Hematopoietic multipotent progenitor cell (in vitro differentiated cells): ENCODE measurements around the gene FOLR3. TPM values are rescaled to one million over a fixed set of nuclear protein-coding genes. Genes with fewer than 3 reads are reported as not detected.
"Not testable (repeated sequence)": the region's sequence is repeated elsewhere in the genome, so short reads cannot be mapped to it uniquely, and the experiment has no call there.

Source experiments
- DNase-seq, 3 donors: peaks; one replicate each; pipeline ENCODE4 v3.0.0-alpha.2; 2011 to 2015; ENCODE audit warnings: low read depth in 2 of 3, low spot score in 2 of 3
- total RNA-seq: library from RNA; depleted of rRNA; stranded (reverse); fragments of >200 nt; gene quantifications from one replicate; pipeline ENCODE4 v1.2.3, GENCODE V29; 2012

Gene FOLR3
- not detected for total RNA-seq

- DNase-seq: not testable (repeated sequence)
Observed at GRCh38 chr11:72135473-72135872, at the start of gene FOLR3. Gene FOLR3, plus strand, starts transcription at chr11:72135725. Its CDS starts 228 bp downstream, at chr11:72135953.

- no peak for DNase-seq
Observed at GRCh38 chr11:72088076-72088808, 47.3 kb upstream of the FOLR3 start.

- peak; percentile 48 to 93 (median 86) for DNase-seq
Observed at GRCh38 chr11:72091292-72091691, 44.2 kb upstream of the FOLR3 start.

- no peak for DNase-seq
Observed at GRCh38 chr11:72098741-72099140, 36.8 kb upstream of the FOLR3 start.

GRCh38 chr11:72100009-72100408 lies 35.5 kb upstream of the FOLR3 start:
- no peak for DNase-seq

GRCh38 chr11:72100462-72100861 lies 35.1 kb upstream of the FOLR3 start:
- peak in 2 of 3 donors; percentile 94 to 95 for DNase-seq

GRCh38 chr11:72102162-72102561 lies 33.4 kb upstream of the FOLR3 start:
- no peak for DNase-seq

- DNase-seq: no peak
Observed at GRCh38 chr11:72102631-72102945, 32.9 kb upstream of the FOLR3 start.

GRCh38 chr11:72102946-72103753 lies 32.4 kb upstream of the FOLR3 start, which contains the start of gene LAMTOR1:
Gene LAMTOR1, minus strand, starts transcription at chr11:72103297. Its CDS starts 73 bp downstream, at chr11:72103224.
- DNase-seq: peak; percentile 86 to 100 (median 99)

- no peak for DNase-seq
Observed at GRCh38 chr11:72103754-72104167, 31.8 kb upstream of the FOLR3 start.

GRCh38 chr11:72105888-72106287 lies 29.6 kb upstream of the FOLR3 start, which contains the start of gene TOMT:
Gene TOMT, plus strand, starts transcription at chr11:72105924. Its CDS starts 28 bp downstream, at chr11:72105952.
- no peak for DNase-seq

GRCh38 chr11:72111300-72112142 lies 24.0 kb upstream of the FOLR3 start:
- no peak for DNase-seq

GRCh38 chr11:72112143-72112977 lies 23.2 kb upstream of the FOLR3 start, which contains the start of gene ANAPC15:
Gene ANAPC15, minus strand, starts transcription at chr11:72112695. Its CDS starts 1,419 bp downstream, at chr11:72111276.
- peak; percentile 92 to 100 (median 99) for DNase-seq

- DNase-seq: no peak
Observed at GRCh38 chr11:72112978-72113808, 22.3 kb upstream of the FOLR3 start.

GRCh38 chr11:72114570-72114969 lies 21.0 kb upstream of the FOLR3 start:
- DNase-seq: no peak

GRCh38 chr11:72116019-72116755 lies 19.3 kb upstream of the FOLR3 start:
- no peak for DNase-seq

GRCh38 chr11:72119198-72119597 lies 16.3 kb upstream of the FOLR3 start:
- no peak for DNase-seq

GRCh38 chr11:72120930-72121329 lies 14.6 kb upstream of the FOLR3 start:
- DNase-seq: no peak
